PC-3 (cell line): ENCODE results near the gene TTBK2. TPM values are rescaled to one million over a fixed set of nuclear protein-coding genes. Genes with fewer than 3 reads are reported as not detected.
A peak's percentile ranks its signal among the peaks of the same experiment; 100 is the strongest.

Source experiments
- ATAC-seq: fragments of 200-7000 bp; cut with Tn5 transposase; 2 replicates; pipeline ENCODE4 v1.9.1; 2020; ENCODE audit warnings: mild to moderate bottlenecking, moderate library complexity
- BruUV-seq: library from RNA; stranded (reverse); fragments of 400-500 nt; replicated peaks from 2 replicates; lab custom pipeline; 2021; lab: Mats Ljungman, UMichigan
- CTCF ChIA-PET: fragments of 300-600 bp; sonication (Branson Sonifier 250); formaldehyde crosslinking; loops from one replicate; lab custom pipeline; 2022; ENCODE audit warnings: antibody characterized with exemption; lab: Charles Lee
- POLR2A ChIA-PET: fragments of 300-600 bp; sonication (Branson Sonifier 250); formaldehyde crosslinking; loops from one replicate; lab custom pipeline; 2022; ENCODE audit warnings: antibody characterized with exemption; ENCODE audit not compliant: unreplicated experiment; lab: Charles Lee
- DNase-seq: peaks from one replicate; pipeline ENCODE4 v3.0.0-alpha.2; 2015
- H2AFZ ChIP-seq: fragments of 300-600 bp; sonication (generic); 2 replicates; pipeline ENCODE4 v1.6.0; 2016; ENCODE audit warnings: antibody characterized with exemption, low read length
- H3F3A ChIP-seq: fragments of 300-600 bp; sonication (generic); one replicate; pipeline ENCODE4 v1.6.0; 2017; ENCODE audit warnings: antibody characterized with exemption, low read length, control low read depth, mild to moderate bottlenecking; ENCODE audit not compliant: unreplicated experiment
- H3K27ac ChIP-seq: fragments of 300-600 bp; sonication (generic); 2 replicates; pipeline ENCODE4 v1.5.1; 2016; ENCODE audit warnings: mild to moderate bottlenecking, low read length
- H3K27me3 ChIP-seq: fragments of 300-600 bp; sonication (generic); 2 replicates; pipeline ENCODE4 v1.6.1; 2016; ENCODE audit warnings: low read length, mixed read lengths
- H3K36me3 ChIP-seq: fragments of 300-600 bp; sonication (generic); 2 replicates; pipeline ENCODE4 v1.6.1; 2016; ENCODE audit warnings: low read depth, mixed run types, low read length, mixed read lengths
- H3K4me1 ChIP-seq: fragments of 300-600 bp; sonication (generic); 2 replicates; pipeline ENCODE4 v1.5.1; 2016; ENCODE audit warnings: low read length; ENCODE audit not compliant: insufficient read depth
- H3K4me2 ChIP-seq: fragments of 300-600 bp; sonication (generic); 2 replicates; pipeline ENCODE4 v1.6.0; 2016; ENCODE audit warnings: low read length
- H3K4me3 ChIP-seq: fragments of 300-600 bp; sonication (generic); 2 replicates; pipeline ENCODE4 v1.5.1; 2016; ENCODE audit warnings: mild to moderate bottlenecking, low read length, mixed read lengths
- H3K79me2 ChIP-seq: fragments of 300-600 bp; sonication (generic); 2 replicates; pipeline ENCODE4 v1.6.1; 2017; ENCODE audit warnings: low read length, mixed read lengths
- H3K9ac ChIP-seq: fragments of 300-600 bp; sonication (generic); 2 replicates; pipeline ENCODE4 v1.6.0; 2016; ENCODE audit warnings: mild to moderate bottlenecking, low read length
- H3K9me2 ChIP-seq: fragments of 300-600 bp; sonication (generic); replicated peaks from 2 replicates; pipeline ENCODE4 v1.6.1; 2016; ENCODE audit warnings: mixed run types, low read length, mixed read lengths
- H3K9me3 ChIP-seq: fragments of 300-600 bp; sonication (generic); 2 replicates; pipeline ENCODE4 v1.6.1; 2016; ENCODE audit warnings: low read length, mixed read lengths
- H4K20me1 ChIP-seq: fragments of 300-600 bp; sonication (generic); 2 replicates; pipeline ENCODE4 v1.6.1; 2016; ENCODE audit warnings: low read length, mixed read lengths
- EZH2 ChIP-seq: fragments of 300-600 bp; sonication (generic); IDR thresholded peaks from one replicate; pipeline ENCODE4 v1.6.1; 2017; ENCODE audit warnings: antibody characterized with exemption, mild to moderate bottlenecking, low read length; ENCODE audit not compliant: unreplicated experiment
- EZH2phosphoT487 ChIP-seq: fragments of 300-600 bp; sonication (generic); IDR thresholded peaks from 2 replicates; pipeline ENCODE4 v1.6.1; 2018; ENCODE audit warnings: mild to moderate bottlenecking, antibody characterized with exemption, low read length, borderline replicate concordance
- intact Hi-C: fragments of 100-400 bp; cut with micrococcal nuclease; formaldehyde crosslinking; loops from 2 replicates; pipeline ENCODE4 v1.9.0; 2023
- total RNA-seq: library from RNA; depleted of rRNA; stranded (reverse); fragments of >200 nt; gene quantifications from 2 replicates; pipeline ENCODE4 v1.2.3, GENCODE V29; 2014
- TF ChIP-seq, protein P1 (sequence below): fragments of 300-600 bp; sonication (generic); conservative IDR thresholded peaks from 2 replicates; pipeline ENCODE4 v1.5.1; 2017; ENCODE audit warnings: antibody characterized with exemption, low read depth, mild to moderate bottlenecking, low read length

The TTBK2 gene
- total RNA-seq, 1 experiment from 2014 or later, result 3.5 TPM

DNA sequence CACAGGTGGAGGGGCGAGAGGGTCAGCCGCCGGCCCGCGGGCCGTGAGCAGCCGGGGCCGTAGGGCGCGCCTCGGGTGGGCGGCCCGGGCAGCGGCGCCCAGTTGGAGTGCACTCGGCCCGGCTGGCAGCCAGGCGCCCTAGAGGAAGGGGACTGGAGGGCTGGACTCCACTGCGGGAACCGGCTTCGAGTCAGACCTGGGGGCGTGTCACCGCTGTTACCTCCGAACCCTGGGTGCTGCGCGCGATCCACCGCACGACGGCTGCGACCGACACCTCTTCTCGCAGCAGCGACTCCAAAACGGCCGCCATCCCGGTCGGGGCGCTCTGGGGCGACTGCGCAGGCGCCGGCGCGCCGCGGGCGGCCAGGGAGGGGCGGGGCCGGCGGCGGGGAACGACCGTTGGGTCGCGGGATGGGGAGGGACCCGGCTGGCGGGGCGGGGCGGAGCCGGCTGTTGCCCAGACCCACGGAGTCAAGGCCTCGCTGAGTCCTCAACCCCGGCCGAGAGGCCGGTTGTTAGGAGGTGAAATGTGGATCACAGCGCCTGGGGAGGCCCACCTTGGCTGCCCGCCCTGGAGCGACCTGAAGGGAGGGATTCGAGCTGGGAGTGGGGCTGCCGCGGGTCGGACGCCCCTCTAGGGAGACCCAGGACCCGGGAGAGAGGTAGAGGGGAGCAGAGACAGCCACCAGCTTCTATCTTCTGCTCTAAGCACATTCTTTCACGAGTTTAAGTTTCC is 183.6 kb downstream of the TTBK2 start, which contains the start of gene CDAN1:
CDAN1 (minus strand) TSS at position 336 of the 736 bp plus-strand sequence; CDS start at position 310, 26 bp downstream.
- Histone ChIP-seq H3K27ac (0 out of 2 replicates have a peak within 1 kb of the TSS, but pooled peaks have one; percentile 29), H4K20me1 (no peaks in the 10 kb centered on the region), H3K36me3 (peaks cover 24% of the 10 kb centered on the region; the same call in 1 of the 2 replicates), H3K9me2 (no peaks in the 10 kb centered on the region), H3K79me2 (peaks cover 22% of the 10 kb centered on the region), H3K4me1 (peaks cover 8% of the 10 kb centered on the region), H3K27me3 (no peaks in the 10 kb centered on the region), H3K4me2 (peak within 1 kb of the TSS; percentile 91), H3K9ac (peak within 1 kb of the TSS; percentile 81), H2AFZ (peak within 1 kb of the TSS; percentile 97), H3K4me3 (peak within 1 kb of the TSS; percentile 97), H3K9me3 (no peaks in the 10 kb centered on the region), H3F3A (no peaks in the 10 kb centered on the region)
- ChIA-PET CTCF (interaction anchor here (0.6 to 1.0 kb wide), 2 partner anchors 110 to 467 kb away, joined by 3 read pairs; no protein-coding TSS in a partner anchor), POLR2A (no interaction called here)
- DNase-seq (peak; percentile 90), ATAC-seq (peak; percentile 95)
- TF ChIP-seq, protein P1, sequence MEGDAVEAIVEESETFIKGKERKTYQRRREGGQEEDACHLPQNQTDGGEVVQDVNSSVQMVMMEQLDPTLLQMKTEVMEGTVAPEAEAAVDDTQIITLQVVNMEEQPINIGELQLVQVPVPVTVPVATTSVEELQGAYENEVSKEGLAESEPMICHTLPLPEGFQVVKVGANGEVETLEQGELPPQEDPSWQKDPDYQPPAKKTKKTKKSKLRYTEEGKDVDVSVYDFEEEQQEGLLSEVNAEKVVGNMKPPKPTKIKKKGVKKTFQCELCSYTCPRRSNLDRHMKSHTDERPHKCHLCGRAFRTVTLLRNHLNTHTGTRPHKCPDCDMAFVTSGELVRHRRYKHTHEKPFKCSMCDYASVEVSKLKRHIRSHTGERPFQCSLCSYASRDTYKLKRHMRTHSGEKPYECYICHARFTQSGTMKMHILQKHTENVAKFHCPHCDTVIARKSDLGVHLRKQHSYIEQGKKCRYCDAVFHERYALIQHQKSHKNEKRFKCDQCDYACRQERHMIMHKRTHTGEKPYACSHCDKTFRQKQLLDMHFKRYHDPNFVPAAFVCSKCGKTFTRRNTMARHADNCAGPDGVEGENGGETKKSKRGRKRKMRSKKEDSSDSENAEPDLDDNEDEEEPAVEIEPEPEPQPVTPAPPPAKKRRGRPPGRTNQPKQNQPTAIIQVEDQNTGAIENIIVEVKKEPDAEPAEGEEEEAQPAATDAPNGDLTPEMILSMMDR, result no peak
- TF ChIP-seq EZH2, result no peak
- TF ChIP-seq EZH2phosphoT487, result no peak
- intact Hi-C loops, result no loop called here
- no TSS peak for BruUV-seq

- peaks cover 8% of the 10 kb centered on the region for H3K4me1 ChIP-seq
- no peaks in the 10 kb centered on the region for H3K9me3 ChIP-seq
- BruUV-seq, result no TSS peak
- no peaks in the 10 kb centered on the region for H3K27me3 ChIP-seq
- peak overlapping the region; percentile 97 for H2AFZ ChIP-seq
- H3K79me2 ChIP-seq, result peaks cover 22% of the 10 kb centered on the region
- no peak for TF ChIP-seq EZH2
- no peaks in the 10 kb centered on the region for H4K20me1 ChIP-seq
- H3K4me3 ChIP-seq, result peak overlapping the region; percentile 97
- no peaks in the 10 kb centered on the region for H3F3A ChIP-seq
- intact Hi-C loops, result no loop called here
- H3K27ac ChIP-seq, result no peak overlapping the region
- CTCF ChIA-PET, result no interaction called here
- peaks cover 31% of the 10 kb centered on the region; the same call in 1 of the 2 replicates for H3K36me3 ChIP-seq
- peak overlapping the region; percentile 81 for H3K9ac ChIP-seq
- DNase-seq, result peak; percentile 7
- POLR2A ChIA-PET, result no interaction called here
- ATAC-seq, result peak; percentile 21
- peak overlapping the region; percentile 91 for H3K4me2 ChIP-seq
- no peaks in the 10 kb centered on the region for H3K9me2 ChIP-seq
These were observed 184.3 kb downstream of the TTBK2 start for GRCh38 chr15:42736178-42736792.

DNA sequence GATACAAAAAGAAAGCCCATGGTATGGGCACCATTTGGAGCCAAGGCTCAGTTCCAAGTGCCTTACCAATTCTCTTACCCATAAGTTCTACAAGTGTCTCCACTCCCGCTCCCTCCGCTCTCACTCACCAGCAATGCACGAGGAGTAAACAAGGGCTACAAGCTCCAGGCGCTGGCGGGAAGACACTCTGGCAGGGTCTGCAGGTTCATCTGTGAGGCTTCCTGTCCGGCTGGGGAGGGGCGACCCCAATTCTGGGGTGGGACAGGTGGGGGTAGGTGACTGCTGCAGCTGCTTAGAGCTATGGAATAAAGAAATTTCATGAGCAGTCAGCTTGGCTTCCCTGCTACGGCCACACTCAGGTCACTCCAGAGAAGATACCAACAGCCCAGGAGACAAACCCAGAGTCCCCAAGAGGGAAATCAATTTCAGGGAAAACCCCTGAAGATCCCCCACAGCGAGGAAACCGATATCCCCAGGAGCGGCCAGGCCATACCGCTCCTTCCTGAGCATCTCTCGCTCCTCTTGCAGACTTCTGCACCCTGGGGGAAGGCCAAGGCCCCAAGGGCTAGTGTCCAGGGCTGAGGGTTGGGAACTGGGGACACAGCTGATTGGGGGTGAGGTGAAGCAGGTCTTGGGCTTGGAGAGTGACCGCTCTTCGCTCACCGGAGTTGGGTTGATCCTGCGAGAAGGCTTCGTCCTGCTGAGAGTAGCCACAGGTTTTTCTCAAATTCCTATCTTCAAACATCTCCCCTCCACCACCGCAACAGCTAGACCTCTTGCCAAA is 185.0 kb downstream of the TTBK2 start:
- intact Hi-C loops, result no loop called here
- no peaks in the 10 kb centered on the region for H3K27me3 ChIP-seq
- no peaks in the 10 kb centered on the region for H4K20me1 ChIP-seq
- no peak overlapping the region for H3K27ac ChIP-seq
- H3K4me2 ChIP-seq, result peak overlapping the region; percentile 91
- H3K9ac ChIP-seq, result peak overlapping the region; percentile 81
- no peaks in the 10 kb centered on the region for H3K9me2 ChIP-seq
- peaks cover 22% of the 10 kb centered on the region for H3K79me2 ChIP-seq
- H3K9me3 ChIP-seq, result no peaks in the 10 kb centered on the region
- H2AFZ ChIP-seq, result 0 out of 2 replicates have a peak overlapping the region, but pooled peaks have one; percentile 97
- TF ChIP-seq EZH2, result no peak
- TF ChIP-seq, protein P1, result no peak
- ChIA-PET POLR2A (no interaction called here), CTCF (interaction anchor here (1.6 kb wide), 1 partner anchor 191 kb away, joined by 4 read pairs; no protein-coding TSS in a partner anchor)
- ATAC-seq (no peak), DNase-seq (no peak)
- H3K4me3 ChIP-seq, result peak overlapping the region; percentile 97
- TSS peak; percentile 43 for BruUV-seq
- H3K4me1 ChIP-seq, result peaks cover 8% of the 10 kb centered on the region
- H3F3A ChIP-seq, result no peaks in the 10 kb centered on the region
- peaks cover 34% of the 10 kb centered on the region; the same call in 1 of the 2 replicates for H3K36me3 ChIP-seq
